ENCODE data around the gene PDX1. TPM values are rescaled to one million over a fixed set of nuclear protein-coding genes. Genes with fewer than 3 reads are reported as not detected.

PDX1 gene
- total RNA-seq, 1 experiment from 2014 or later = not detected

GRCh38 chr13:27933118-27933517, 13.3 kb downstream of the PDX1 start (continued):
- TF ChIP-seq ZNF425 (CRISPR knock-in tag; conservative IDR thresholded peaks at IDR 0.05) = no peak
- TF ChIP-seq FOXJ3 (CRISPR knock-in tag; IDR thresholded peaks at IDR 0.05; ENCODE audit: borderline replicate concordance) = no peak
- no peak for TF ChIP-seq SP1 (CRISPR knock-in tag; conservative IDR thresholded peaks at IDR 0.05)
- no peak for TF ChIP-seq FOXP1 (CRISPR knock-in tag; IDR thresholded peaks at IDR 0.05; ENCODE audit: borderline replicate concordance)
- TF ChIP-seq, protein P1, sequence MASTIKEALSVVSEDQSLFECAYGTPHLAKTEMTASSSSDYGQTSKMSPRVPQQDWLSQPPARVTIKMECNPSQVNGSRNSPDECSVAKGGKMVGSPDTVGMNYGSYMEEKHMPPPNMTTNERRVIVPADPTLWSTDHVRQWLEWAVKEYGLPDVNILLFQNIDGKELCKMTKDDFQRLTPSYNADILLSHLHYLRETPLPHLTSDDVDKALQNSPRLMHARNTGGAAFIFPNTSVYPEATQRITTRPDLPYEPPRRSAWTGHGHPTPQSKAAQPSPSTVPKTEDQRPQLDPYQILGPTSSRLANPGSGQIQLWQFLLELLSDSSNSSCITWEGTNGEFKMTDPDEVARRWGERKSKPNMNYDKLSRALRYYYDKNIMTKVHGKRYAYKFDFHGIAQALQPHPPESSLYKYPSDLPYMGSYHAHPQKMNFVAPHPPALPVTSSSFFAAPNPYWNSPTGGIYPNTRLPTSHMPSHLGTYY (CRISPR knock-in tag; IDR thresholded peaks at IDR 0.05) = no peak

- H3K27ac Mint-ChIP-seq = no peak overlapping the region
- peaks cover 66% of the 10 kb centered on the region for H3K27me3 Mint-ChIP-seq (ENCODE audit: low read depth)
- no peak for ATAC-seq
- no peaks in the 10 kb centered on the region for H3K36me3 Mint-ChIP-seq
- no peak for DNase-seq (ENCODE audit: low spot score)
- POLR2A ChIA-PET = interaction anchor here (0.6 kb wide), 1 partner anchor 18 kb away, joined by 5 read pairs; no protein-coding TSS in a partner anchor
- H3K4me3 Mint-ChIP-seq = no peak overlapping the region
- peaks cover 11% of the 10 kb centered on the region for H3K4me1 Mint-ChIP-seq
- peaks cover 5% of the 10 kb centered on the region; the same call in 1 of the 2 replicates for H3K9me3 Mint-ChIP-seq
- CTCF ChIA-PET = interaction anchor here (0.7 to 1.5 kb wide), 6 partner anchors 20 to 572 kb away, joined by 3 to 22 read pairs (median 3); no protein-coding TSS in a partner anchor
- TF ChIP-seq, protein P2, sequence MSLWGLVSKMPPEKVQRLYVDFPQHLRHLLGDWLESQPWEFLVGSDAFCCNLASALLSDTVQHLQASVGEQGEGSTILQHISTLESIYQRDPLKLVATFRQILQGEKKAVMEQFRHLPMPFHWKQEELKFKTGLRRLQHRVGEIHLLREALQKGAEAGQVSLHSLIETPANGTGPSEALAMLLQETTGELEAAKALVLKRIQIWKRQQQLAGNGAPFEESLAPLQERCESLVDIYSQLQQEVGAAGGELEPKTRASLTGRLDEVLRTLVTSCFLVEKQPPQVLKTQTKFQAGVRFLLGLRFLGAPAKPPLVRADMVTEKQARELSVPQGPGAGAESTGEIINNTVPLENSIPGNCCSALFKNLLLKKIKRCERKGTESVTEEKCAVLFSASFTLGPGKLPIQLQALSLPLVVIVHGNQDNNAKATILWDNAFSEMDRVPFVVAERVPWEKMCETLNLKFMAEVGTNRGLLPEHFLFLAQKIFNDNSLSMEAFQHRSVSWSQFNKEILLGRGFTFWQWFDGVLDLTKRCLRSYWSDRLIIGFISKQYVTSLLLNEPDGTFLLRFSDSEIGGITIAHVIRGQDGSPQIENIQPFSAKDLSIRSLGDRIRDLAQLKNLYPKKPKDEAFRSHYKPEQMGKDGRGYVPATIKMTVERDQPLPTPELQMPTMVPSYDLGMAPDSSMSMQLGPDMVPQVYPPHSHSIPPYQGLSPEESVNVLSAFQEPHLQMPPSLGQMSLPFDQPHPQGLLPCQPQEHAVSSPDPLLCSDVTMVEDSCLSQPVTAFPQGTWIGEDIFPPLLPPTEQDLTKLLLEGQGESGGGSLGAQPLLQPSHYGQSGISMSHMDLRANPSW (CRISPR knock-in tag; conservative IDR thresholded peaks at IDR 0.05; ENCODE audit: low read depth) = no peak
- TF ChIP-seq TCF7 (CRISPR knock-in tag; IDR thresholded peaks at IDR 0.05; ENCODE audit: low read depth) = no peak
- TF ChIP-seq ZNF423 (CRISPR knock-in tag; IDR thresholded peaks at IDR 0.05) = no peak
- TF ChIP-seq E2F5 (CRISPR knock-in tag; IDR thresholded peaks at IDR 0.05) = no peak
- TF ChIP-seq ELF4 (CRISPR knock-in tag; IDR thresholded peaks at IDR 0.05; ENCODE audit: low read depth) = no peak
- TF ChIP-seq, protein P3, sequence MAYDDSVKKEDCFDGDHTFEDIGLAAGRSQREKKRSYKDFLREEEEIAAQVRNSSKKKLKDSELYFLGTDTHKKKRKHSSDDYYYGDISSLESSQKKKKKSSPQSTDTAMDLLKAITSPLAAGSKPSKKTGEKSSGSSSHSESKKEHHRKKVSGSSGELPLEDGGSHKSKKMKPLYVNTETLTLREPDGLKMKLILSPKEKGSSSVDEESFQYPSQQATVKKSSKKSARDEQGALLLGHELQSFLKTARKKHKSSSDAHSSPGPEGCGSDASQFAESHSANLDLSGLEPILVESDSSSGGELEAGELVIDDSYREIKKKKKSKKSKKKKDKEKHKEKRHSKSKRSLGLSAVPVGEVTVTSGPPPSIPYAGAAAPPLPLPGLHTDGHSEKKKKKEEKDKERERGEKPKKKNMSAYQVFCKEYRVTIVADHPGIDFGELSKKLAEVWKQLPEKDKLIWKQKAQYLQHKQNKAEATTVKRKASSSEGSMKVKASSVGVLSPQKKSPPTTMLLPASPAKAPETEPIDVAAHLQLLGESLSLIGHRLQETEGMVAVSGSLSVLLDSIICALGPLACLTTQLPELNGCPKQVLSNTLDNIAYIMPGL (CRISPR knock-in tag; IDR thresholded peaks at IDR 0.05) = no peak
- TF ChIP-seq TP53 (CRISPR knock-in tag; IDR thresholded peaks at IDR 0.05) = no peak
- TF ChIP-seq MYBL2 (CRISPR knock-in tag; IDR thresholded peaks at IDR 0.05) = no peak
- no peak for TF ChIP-seq ATF6 (CRISPR knock-in tag; IDR thresholded peaks at IDR 0.05)
- TF ChIP-seq GABPB1 (CRISPR knock-in tag; IDR thresholded peaks at IDR 0.05) = no peak
- no peak for TF ChIP-seq ZNF232 (CRISPR knock-in tag; IDR thresholded peaks at IDR 0.05)
- TF ChIP-seq ZNF219 (CRISPR knock-in tag; IDR thresholded peaks at IDR 0.05; ENCODE audit: borderline replicate concordance) = no peak
- no peak for TF ChIP-seq NFYB (CRISPR knock-in tag; conservative IDR thresholded peaks at IDR 0.05; ENCODE audit: low read depth)
- no peak for TF ChIP-seq ZNF317 (CRISPR knock-in tag; IDR thresholded peaks at IDR 0.05; ENCODE audit: borderline replicate concordance, low read depth)
- TF ChIP-seq ZNF263 (CRISPR knock-in tag; IDR thresholded peaks at IDR 0.05; ENCODE audit: low read depth) = no peak
- no peak for TF ChIP-seq ZBTB43 (CRISPR knock-in tag; IDR thresholded peaks at IDR 0.05)
- no peak for TF ChIP-seq IRF2 (CRISPR knock-in tag; IDR thresholded peaks at IDR 0.05; ENCODE audit: borderline replicate concordance, low read depth)
These were observed 14.0 kb downstream of the PDX1 start for GRCh38 chr13:27933580-27934328.

All from WTC11 (cell line).